Mammary epithelial cell (primary cell): ENCODE data around the gene ASXL2.

Source experiments
- EZH2 ChIP-seq: IDR thresholded peaks from 2 replicates; pipeline ENCODE4 v1.6.1; 2012; ENCODE audit warnings: low read length, inconsistent platforms, borderline replicate concordance
- TF ChIP-seq, protein P1 (sequence below), 2 donors: IDR thresholded peaks in 1 of 2; conservative IDR thresholded peaks in 1 of 2; 2 replicates each; pipeline ENCODE4 v1.5.1; 2011 to 2012; ENCODE audit warnings: inconsistent platforms in 2 of 2, low read length in 2 of 2, mild to moderate bottlenecking in 2 of 2, control low read depth in 1 of 2, low read depth in 1 of 2; ENCODE audit not compliant: insufficient read depth in 1 of 2; ENCODE audit errors: extremely low read depth in 1 of 2

GRCh38 chr2:25842155-25842554, 36.1 kb downstream of the ASXL2 start:
- TF ChIP-seq EZH2 = no peak
- TF ChIP-seq, protein P1, sequence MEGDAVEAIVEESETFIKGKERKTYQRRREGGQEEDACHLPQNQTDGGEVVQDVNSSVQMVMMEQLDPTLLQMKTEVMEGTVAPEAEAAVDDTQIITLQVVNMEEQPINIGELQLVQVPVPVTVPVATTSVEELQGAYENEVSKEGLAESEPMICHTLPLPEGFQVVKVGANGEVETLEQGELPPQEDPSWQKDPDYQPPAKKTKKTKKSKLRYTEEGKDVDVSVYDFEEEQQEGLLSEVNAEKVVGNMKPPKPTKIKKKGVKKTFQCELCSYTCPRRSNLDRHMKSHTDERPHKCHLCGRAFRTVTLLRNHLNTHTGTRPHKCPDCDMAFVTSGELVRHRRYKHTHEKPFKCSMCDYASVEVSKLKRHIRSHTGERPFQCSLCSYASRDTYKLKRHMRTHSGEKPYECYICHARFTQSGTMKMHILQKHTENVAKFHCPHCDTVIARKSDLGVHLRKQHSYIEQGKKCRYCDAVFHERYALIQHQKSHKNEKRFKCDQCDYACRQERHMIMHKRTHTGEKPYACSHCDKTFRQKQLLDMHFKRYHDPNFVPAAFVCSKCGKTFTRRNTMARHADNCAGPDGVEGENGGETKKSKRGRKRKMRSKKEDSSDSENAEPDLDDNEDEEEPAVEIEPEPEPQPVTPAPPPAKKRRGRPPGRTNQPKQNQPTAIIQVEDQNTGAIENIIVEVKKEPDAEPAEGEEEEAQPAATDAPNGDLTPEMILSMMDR (conservative IDR thresholded peaks at IDR 0.05 in 1 of 2, IDR thresholded peaks at IDR 0.05 in 1 of 2; ENCODE audit: extremely low read depth in 1 of 2, insufficient read depth in 1 of 2, low read depth in 1 of 2, low read length in 2 of 2) = no peak
